ENCODE results near the gene MMAB. TPM values are rescaled to one million over a fixed set of nuclear protein-coding genes. Genes with fewer than 3 reads are reported as not detected.

The MMAB gene
- total and polyA plus RNA-seq, 2 of the 13 experiments (the other 11 are each of a cell fraction or from before 2014, with no cell fraction given) = 26.1 to 77.3 TPM

GRCh38 chr12:109573029-109573913 is at the start of gene MMAB, which contains the start of gene MVK (continued):
- TF ChIP-seq ZNF740 (CRISPR knock-in tag; IDR thresholded peaks at IDR 0.05) (peak; percentile 65; the same call in 1 of the 2 replicates), EP300 (IDR thresholded peaks at IDR 0.05; ENCODE audit: low read depth in 2 of 2, low read length in 2 of 2) (peak; percentile 49 to 52; a peak in 2 of 4 replicates), EP300 (CRISPR knock-in tag; IDR thresholded peaks at IDR 0.05; ENCODE audit: borderline replicate concordance) (no peak), TERF1 (CRISPR knock-in tag; IDR thresholded peaks at IDR 0.05) (no peak), RERE (CRISPR knock-in tag; IDR thresholded peaks at IDR 0.05; ENCODE audit: low read depth) (no peak), ZNF232 (CRISPR knock-in tag; IDR thresholded peaks at IDR 0.05; ENCODE audit: borderline replicate concordance) (peak; percentile 65; the same call in 1 of the 2 replicates), RNF2 (conservative IDR thresholded peaks at IDR 0.05; ENCODE audit: low read depth) (peak; percentile 88; the same call in 1 of the 2 replicates), ZNF282 (IDR thresholded peaks at IDR 0.05; ENCODE audit: partially characterized antibody) (no peak), ZNF121 (CRISPR knock-in tag; IDR thresholded peaks at IDR 0.05) (no peak), MTA3 (CRISPR knock-in tag; IDR thresholded peaks at IDR 0.05) (no peak), ZNF607 (CRISPR knock-in tag; IDR thresholded peaks at IDR 0.05; ENCODE audit: borderline replicate concordance) (peak; percentile 79; the same call in 1 of the 2 replicates), THRA (CRISPR knock-in tag; IDR thresholded peaks at IDR 0.05; ENCODE audit: borderline replicate concordance) (0 out of 2 replicates have a peak, but pooled peaks have one; percentile 59), AKAP8 (CRISPR knock-in tag; IDR thresholded peaks at IDR 0.05) (peak; percentile 91), STAT5B (CRISPR knock-in tag; IDR thresholded peaks at IDR 0.05) (no peak), ZNF674 (CRISPR knock-in tag; IDR thresholded peaks at IDR 0.05; ENCODE audit: low read depth) (no peak), ZNF253 (CRISPR knock-in tag; IDR thresholded peaks at IDR 0.05; ENCODE audit: borderline replicate concordance) (peak; percentile 82; the same call in 1 of the 2 replicates), SNAPC2 (CRISPR knock-in tag; IDR thresholded peaks at IDR 0.05) (peak; percentile 80), ZNF616 (CRISPR knock-in tag; IDR thresholded peaks at IDR 0.05; ENCODE audit: low read depth) (peak; percentile 57; the same call in 1 of the 2 replicates), ZFP82 (CRISPR knock-in tag; IDR thresholded peaks at IDR 0.05; ENCODE audit: borderline replicate concordance) (no peak; the same call in 1 of the 2 replicates), ZNF678 (CRISPR knock-in tag; IDR thresholded peaks at IDR 0.05) (no peak)

Measured in HepG2 (cell line).